GM12878 (cell line): ENCODE measurements around the gene CLEC17A. TPM values are rescaled to one million over a fixed set of nuclear protein-coding genes. Genes with fewer than 3 reads are reported as not detected.

Experiments used
- ATAC-seq: fragments of 200-7000 bp; cut with Tn5 transposase; 3 replicates; pipeline ENCODE4 v1.9.1; 2020; ENCODE audit warnings: mild to moderate bottlenecking, moderate library complexity
- BruUV-seq: library from RNA; stranded (reverse); fragments of 400-500 nt; replicated peaks from 2 replicates; lab custom pipeline; 2021; lab: Mats Ljungman, UMichigan
- CTCF ChIA-PET: fragments of 300-600 bp; sonication (Branson Sonifier 250); formaldehyde crosslinking; extraction: SDS; loops from one replicate; lab custom pipeline; 2021; ENCODE audit warnings: inconsistent platforms; lab: Yijun Ruan, JAX
- POLR2A ChIA-PET: fragments of 350-600 bp; formaldehyde crosslinking; extraction: SDS; loops from one replicate; lab custom pipeline; 2021; ENCODE audit warnings: inconsistent platforms; lab: Charles Lee
- RAD21 ChIA-PET: fragments of 300-600 bp; sonication (Branson Sonifier 250); formaldehyde crosslinking; loops from one replicate; lab custom pipeline; 2023; ENCODE audit warnings: antibody characterized with exemption; ENCODE audit not compliant: unreplicated experiment; lab: Charles Lee
- SMC1A ChIA-PET: fragments of 300-600 bp; sonication (Branson Sonifier 250); formaldehyde crosslinking; loops from one replicate; lab custom pipeline; 2023; ENCODE audit not compliant: unreplicated experiment, uncharacterized antibody; lab: Charles Lee
- DNase-seq: peaks from one replicate; pipeline ENCODE4 v3.0.0-alpha.2; 2011; ENCODE audit warnings: low read depth, low spot score
- FAIRE-seq: peaks from 3 replicates; lab custom pipeline; 2011; peaks lifted over from hg19 to GRCh38; lab: Jason Lieb, UNC
- H2AFZ ChIP-seq: 2 replicates; pipeline ENCODE4 v1.6.0; 2011; ENCODE audit warnings: low read depth, low read length, control low read depth; ENCODE audit not compliant: control insufficient read depth
- H3K27ac ChIP-seq: 2 replicates; pipeline ENCODE4 v1.5.1; 2011; ENCODE audit warnings: control low read depth; ENCODE audit not compliant: control insufficient read depth, insufficient read depth
- H3K27me3 ChIP-seq, 2 experiments: replicated peaks in 1 of 2; 2 replicates each; pipeline versions ENCODE4 v1.6.0 to v1.6.1; 2011; ENCODE audit warnings: low read length in 1 of 2; ENCODE audit not compliant: control insufficient read depth in 2 of 2, insufficient read depth in 2 of 2
- H3K36me3 ChIP-seq, 2 experiments: 2 replicates each; pipeline ENCODE4 v1.5.1; 2011; ENCODE audit warnings: low read length in 1 of 2; ENCODE audit not compliant: control insufficient read depth in 2 of 2, insufficient read depth in 2 of 2
- H3K4me1 ChIP-seq: 2 replicates; pipeline ENCODE4 v1.6.1; 2011; ENCODE audit warnings: mild to moderate bottlenecking, low read length, moderate library complexity, mixed read lengths; ENCODE audit not compliant: control insufficient read depth, insufficient read depth
- H3K4me2 ChIP-seq: 2 replicates; pipeline ENCODE4 v1.6.0; 2011; ENCODE audit warnings: control low read depth; ENCODE audit not compliant: control insufficient read depth, insufficient read depth
- H3K4me3 ChIP-seq: fragments of 200-600 bp; sonication (generic); 2 replicates; pipeline ENCODE4 v1.5.1; 2016
- H3K79me2 ChIP-seq: 2 replicates; pipeline ENCODE4 v1.6.0; 2011; ENCODE audit warnings: low read length; ENCODE audit not compliant: control insufficient read depth, insufficient read depth
- H3K9ac ChIP-seq: 2 replicates; pipeline ENCODE4 v1.8.0; 2011; ENCODE audit warnings: low read length, control low read depth, mixed read lengths; ENCODE audit not compliant: control insufficient read depth, insufficient read depth
- H3K9me3 ChIP-seq: replicated peaks from 3 replicates; pipeline ENCODE4 v1.5.1; 2011; ENCODE audit warnings: mild to moderate bottlenecking, low read length; ENCODE audit not compliant: control insufficient read depth, insufficient read depth
- H4K20me1 ChIP-seq: 2 replicates; pipeline ENCODE4 v1.6.0; 2011; ENCODE audit not compliant: control insufficient read depth, insufficient read depth
- ATF2 ChIP-seq: IDR thresholded peaks from 2 replicates; pipeline ENCODE4 v1.6.1; 2012; ENCODE audit warnings: low read length, inconsistent platforms
- BRCA1 ChIP-seq: IDR thresholded peaks from 2 replicates; pipeline ENCODE4 v1.6.1; 2011; ENCODE audit warnings: low read depth, low read length, improper control_type of control experiment
- GABPA ChIP-seq: IDR thresholded peaks from 2 replicates; pipeline ENCODE4 v1.6.1; 2014; ENCODE audit warnings: antibody characterized with exemption, low read depth, mild to moderate bottlenecking, inconsistent platforms
- KAT2A ChIP-seq: conservative IDR thresholded peaks from 2 replicates; pipeline ENCODE4 v1.6.1; 2011; ENCODE audit warnings: low read depth, low read length; ENCODE audit not compliant: control insufficient read depth
- LARP7 ChIP-seq: fragments of 450-650 bp; IDR thresholded peaks from 2 replicates; pipeline ENCODE4 v1.6.1; 2017; ENCODE audit warnings: mild to moderate bottlenecking
- MEF2A ChIP-seq: IDR thresholded peaks from 2 replicates; pipeline ENCODE4 v1.6.1; 2011; ENCODE audit warnings: low read depth, mild to moderate bottlenecking, low read length, moderate library complexity; ENCODE audit not compliant: insufficient read depth
- NFXL1 ChIP-seq: fragments of 450-650 bp; IDR thresholded peaks from 2 replicates; pipeline ENCODE4 v1.6.1; 2017; ENCODE audit warnings: antibody characterized with exemption, mild to moderate bottlenecking, borderline replicate concordance
- NFYA ChIP-seq: IDR thresholded peaks from 2 replicates; pipeline ENCODE4 v1.6.1; 2011; ENCODE audit warnings: low read depth, mild to moderate bottlenecking, low read length, improper control_type of control experiment, borderline replicate concordance
- NRF1 ChIP-seq: conservative IDR thresholded peaks from 2 replicates; pipeline ENCODE4 v1.6.1; 2011; ENCODE audit warnings: mild to moderate bottlenecking, low read depth, low read length, improper control_type of control experiment
- RAD21 ChIP-seq: IDR thresholded peaks from 2 replicates; pipeline ENCODE4 v1.6.1; 2011; ENCODE audit warnings: mild to moderate bottlenecking, low read depth, low read length, moderate library complexity; ENCODE audit not compliant: insufficient read depth
- RCOR1 ChIP-seq: conservative IDR thresholded peaks from 2 replicates; pipeline ENCODE4 v1.6.1; 2012; ENCODE audit warnings: low read depth, low read length, improper control_type of control experiment
- RELB ChIP-seq: fragments of 450-650 bp; IDR thresholded peaks from 2 replicates; pipeline ENCODE4 v1.6.1; 2017; ENCODE audit warnings: low read depth, mild to moderate bottlenecking, moderate library complexity
- SREBF1 ChIP-seq: IDR thresholded peaks from 2 replicates; pipeline ENCODE4 v1.6.1; 2012; ENCODE audit warnings: mild to moderate bottlenecking, low read length
- SRF ChIP-seq, 2 experiments: IDR thresholded peaks; 2 replicates each; pipeline ENCODE4 v1.6.1; 2011; ENCODE audit warnings: low read depth in 2 of 2, low read length in 2 of 2, mild to moderate bottlenecking in 1 of 2, moderate library complexity in 1 of 2
- SUPT20H ChIP-seq: IDR thresholded peaks from 2 replicates; pipeline ENCODE4 v1.6.1; 2011; ENCODE audit warnings: low read depth, mild to moderate bottlenecking, low read length, moderate library complexity, borderline replicate concordance; ENCODE audit not compliant: control insufficient read depth
- ZBTB4 ChIP-seq: fragments of 450-650 bp; formaldehyde crosslinking; IDR thresholded peaks from 2 replicates; pipeline ENCODE4 v1.4.0; 2022; ENCODE audit warnings: mild to moderate bottlenecking, moderate library complexity
- ZSCAN29 ChIP-seq: fragments of 450-650 bp; IDR thresholded peaks from 2 replicates; pipeline ENCODE4 v1.6.1; 2017; ENCODE audit warnings: mild to moderate bottlenecking, moderate library complexity
- WGBS: methylation state at CpG from one replicate; pipeline ENCODE4 v1.1.6; 2016; ENCODE audit warnings: low lambda C conversion rate; ENCODE audit not compliant: insufficient replicate concordance, insufficient coverage; ENCODE audit errors: missing lambda C conversion rate; 5-methylcytosine and 5-hydroxymethylcytosine counted together
- in situ Hi-C: fragments of 300-500 bp; cut with MboI; formaldehyde crosslinking; loops from 9 replicates; pipeline ENCODE4 v1.14.3; 2018; ENCODE audit warnings: mixed read lengths
- intact Hi-C: fragments of 100-400 bp; cut with micrococcal nuclease; formaldehyde crosslinking; loops from one replicate; pipeline ENCODE4 v1.14.2; 2022; ENCODE audit not compliant: unreplicated experiment
- polyA plus RNA-seq, 11 experiments: library from polyadenylated mRNA; depleted of rRNA in 4 of 11; unstranded in 6 of 11; stranded (reverse) in 5 of 11; fragments of >200 nt; fragmentation: Nextera tagmentation in 4 of 11; fragmentation: Illumina TruSeq in 1 of 11; extraction: Ambion mirVana in 4 of 11; extraction: Trizol in 1 of 11; gene quantifications; 1 replicate in 1 of 11; 2 replicates in 10 of 11; pipeline versions ENCODE4 v1.2.1 to v1.2.3, GENCODE V29; 2011 to 2016; ENCODE audit warnings: inconsistent platforms in 2 of 11, missing spikeins in 2 of 11, low read depth in 1 of 11
- total RNA-seq, 4 experiments: library from RNA; depleted of rRNA in 3 of 4; stranded (reverse); fragments of >200 nt in 3 of 4; fragmentation: Illumina TruSeq in 1 of 4; extraction: Trizol in 1 of 4; gene quantifications; 2 replicates each; pipeline versions ENCODE4 v1.2.1 to v1.2.3, GENCODE V29; 2013 to 2021

The CLEC17A gene
- total and polyA plus RNA-seq, 10 of the 15 experiments (the other 5 are each of a cell fraction or from before 2014, with no cell fraction given): 12.9 to 131 (median 97.3) TPM

GRCh38 chr19:14562660-14563589 lies 20.0 kb upstream of the CLEC17A start (continued):
- no peak for TF ChIP-seq ZBTB4 (CRISPR knock-in tag)
- TF ChIP-seq SREBF1: no peak
- no peak for TF ChIP-seq BRCA1
- no peak for TF ChIP-seq LARP7
- no peak for TF ChIP-seq GABPA
- no peak for TF ChIP-seq RCOR1
- no peak for TF ChIP-seq ZSCAN29
- TF ChIP-seq KAT2A: no peak

- ChIA-PET CTCF (interaction anchor here (0.5 to 0.6 kb wide), 2 partner anchors 36 to 296 kb away, joined by 3 read pairs; no protein-coding TSS in a partner anchor), RAD21 (no interaction called here), POLR2A (no interaction called here), SMC1A (no interaction called here)
- Histone ChIP-seq H3K4me2 (no peak overlapping the region), H2AFZ (no peak overlapping the region), H3K9ac (no peak overlapping the region), H3K9me3 (no peaks in the 10 kb centered on the region), H3K4me1 (peaks cover 7% of the 10 kb centered on the region), H3K27me3 (no peaks in the 10 kb centered on the region), H3K4me3 (no peak overlapping the region), H3K79me2 (no peaks in the 10 kb centered on the region; the same call in 1 of the 2 replicates), H3K27ac (no peak overlapping the region), H4K20me1 (no peaks in the 10 kb centered on the region), H3K36me3 (peaks cover 0 to 12% of the 10 kb centered on the region in 2 experiments; a peak in 3 of 4 replicates)
- 73% methylated on average over 14 of the region's 16 CpGs for WGBS
- DNase-seq (no peak), ATAC-seq (no peak), FAIRE-seq (no peak)
- in situ Hi-C loops: no loop called here
- intact Hi-C loops: no loop called here
- TF ChIP-seq NFYA (no peak), SUPT20H (no peak), MEF2A (no peak), RAD21 (no peak), RELB (no peak), NFXL1 (no peak), NRF1 (no peak), SRF (IDR thresholded peaks at IDR 0.05; ENCODE audit: low read depth in 2 of 2, low read length in 2 of 2) (no peak), ATF2 (no peak)
- BruUV-seq: no TSS peak
Measured at GRCh38 chr19:14563590-14563926, 19.3 kb upstream of the CLEC17A start.
